Psoas muscle (tissue), 8 donors: ENCODE results near the gene ASAP2. TPM values are rescaled to one million over a fixed set of nuclear protein-coding genes. Genes with fewer than 3 reads are reported as not detected.

Source experiments
- ATAC-seq, 4 donors: fragments of 200-7000 bp; cut with Tn5 transposase; one replicate each; pipeline ENCODE4 v1.9.1; 2020; ENCODE audit warnings: moderate library complexity in 3 of 4, mild to moderate bottlenecking in 2 of 4
- DNase-seq, 2 donors: peaks; one replicate each; pipeline ENCODE4 v3.0.0-alpha.2; 2020
- H3K27ac ChIP-seq: fragments of 200-600 bp; one replicate; pipeline ENCODE4 v1.8.0; 2022
- H3K27me3 ChIP-seq, 3 donors: fragments of 200-600 bp in 1 of 3; one replicate each; pipeline versions ENCODE4 v1.6.1 to v1.8.0; 2013 to 2022; ENCODE audit warnings: low read length in 2 of 3, mild to moderate bottlenecking in 2 of 3, moderate library complexity in 1 of 3; ENCODE audit not compliant: insufficient read depth in 3 of 3
- H3K36me3 ChIP-seq, 2 donors: fragments of 200-600 bp in 1 of 2; one replicate each; pipeline versions ENCODE4 v1.6.1 to v1.8.0; 2013 to 2022; ENCODE audit warnings: low read depth in 1 of 2, mild to moderate bottlenecking in 1 of 2, moderate library complexity in 1 of 2; ENCODE audit not compliant: insufficient read depth in 1 of 2
- H3K4me1 ChIP-seq: fragments of 200-600 bp; one replicate; pipeline ENCODE4 v1.8.0; 2022
- H3K4me3 ChIP-seq: fragments of 200-600 bp; one replicate; pipeline ENCODE4 v1.8.0; 2022; ENCODE audit warnings: mild to moderate bottlenecking
- H3K9me3 ChIP-seq: fragments of 200-600 bp; one replicate; pipeline ENCODE4 v1.8.0; 2022
- CTCF ChIP-seq: fragments of 200-600 bp; IDR thresholded peaks from one replicate; pipeline ENCODE4 v1.8.0; 2022; ENCODE audit warnings: antibody characterized with exemption
- WGBS, 3 donors: extraction: QIAGEN DNeasy Blood & Tissue Kit; methylation state at CpG; one replicate each; pipeline versions ENCODE4 v1.1.6 to v1.1.7; 2013; 5-methylcytosine and 5-hydroxymethylcytosine counted together
- intact Hi-C, 2 donors: fragments of 100-400 bp; cut with DNase I; formaldehyde crosslinking; loops; one replicate each; pipeline versions ENCODE4 v1.11.0 to v1.14.2; 2022
- polyA plus RNA-seq, 3 donors: library from polyadenylated mRNA; stranded (reverse); fragments of 200-250 nt; gene quantifications; one replicate each; pipeline ENCODE4 v1.2.3, GENCODE V29; 2013
- total RNA-seq, 4 donors: library from RNA; stranded (reverse); fragmentation: NEBNext Ultra II Directional in 2 of 4; extraction: Animal tissue kit (Norgen Biotek cat#: 25700) in 2 of 4; gene quantifications; one replicate each; pipeline versions ENCODE4 v1.2.1 to v1.2.4, GENCODE V29; 2021 to 2023
- donor health status: healthy with polysubstance abuse.
- donor health status: DM: no; HTN: no; CAD: no; lungs with moderate emphysema.
- donor health status: Bipolar disorder and iron deficiency.
- donor health status: healthy.
- donor health status: DM: yes; HTN: yes; CAD: no.
- donor health status: DM: no; HTN: no; CAD: no.
- donor health status: DM: no; HTN: no; CAD: no.
- donor health status: DM: yes; HTN: yes; CAD: no.

Gene ASAP2
- total and polyA plus RNA-seq, 7 donors, result 1.6 to 9.0 (median 3.3) TPM

- Histone ChIP-seq H3K27me3 (no peaks in the 10 kb centered on the region), H3K4me1 (peaks cover 3% of the 10 kb centered on the region), H3K9me3 (no peaks in the 10 kb centered on the region), H3K27ac (no peak overlapping the region), H3K36me3 (no peaks in the 10 kb centered on the region), H3K4me3 (no peak overlapping the region)
- no peak for DNase-seq
- intact Hi-C loops, result loop anchor here in 1 of 2 donors (5.0 kb wide), 1 partner anchor 41 kb away; no protein-coding TSS in a partner anchor
- TF ChIP-seq CTCF, result no peak
- WGBS, 3 donors, result 44 to 69% (median 56%) methylated on average over 1 of the region's 1 CpG
- ATAC-seq, result peak in 1 of 4 donors; percentile 54
Measured at GRCh38 chr2:9221223-9221622, 14.6 kb downstream of the ASAP2 start.

GRCh38 chr2:9222239-9222892 lies 15.8 kb downstream of the ASAP2 start:
- Histone ChIP-seq H3K27ac (no peak overlapping the region), H3K4me3 (no peak overlapping the region), H3K36me3 (no peaks in the 10 kb centered on the region), H3K9me3 (no peaks in the 10 kb centered on the region), H3K4me1 (no peaks in the 10 kb centered on the region), H3K27me3 (no peaks in the 10 kb centered on the region)
- intact Hi-C loops, result loop anchor here in 1 of 2 donors (5.0 kb wide), 1 partner anchor 40 kb away; no protein-coding TSS in a partner anchor
- ATAC-seq, result no peak
- DNase-seq, result no peak
- 41 to 45% (median 43%) methylated on average over 9 of the region's 9 CpGs for WGBS, 3 donors
- no peak for TF ChIP-seq CTCF

GRCh38 chr2:9222893-9223287 lies 16.3 kb downstream of the ASAP2 start:
- Histone ChIP-seq H3K4me3 (no peak overlapping the region), H3K4me1 (no peaks in the 10 kb centered on the region), H3K27ac (no peak overlapping the region), H3K27me3 (no peaks in the 10 kb centered on the region), H3K9me3 (no peaks in the 10 kb centered on the region), H3K36me3 (no peaks in the 10 kb centered on the region)
- WGBS, 3 donors, result 87 to 91% (median 88%) methylated on average over 2 of the region's 2 CpGs
- DNase-seq (no peak), ATAC-seq (no peak)
- intact Hi-C loops, result loop anchor here in 1 of 2 donors (5.0 kb wide), 1 partner anchor 39 kb away; no protein-coding TSS in a partner anchor
- TF ChIP-seq CTCF, result no peak

GRCh38 chr2:9225806-9226205 lies 19.2 kb downstream of the ASAP2 start:
- no peaks in the 10 kb centered on the region for H3K4me1 ChIP-seq
- H3K27me3 ChIP-seq, result peaks cover 0 to 2% (median 0%) of the 10 kb centered on the region in 3 donors
- no peak for TF ChIP-seq CTCF
- H3K27ac ChIP-seq, result no peak overlapping the region
- DNase-seq (no peak), ATAC-seq (no peak)
- no peaks in the 10 kb centered on the region for H3K36me3 ChIP-seq
- WGBS, 3 donors, result 78 to 83% (median 82%) methylated on average over 10 of the region's 10 CpGs
- H3K4me3 ChIP-seq, result no peak overlapping the region
- no peaks in the 10 kb centered on the region for H3K9me3 ChIP-seq
- intact Hi-C loops, result no loop called here
